Loucy (cell line): ENCODE measurements around the gene COLGALT1.

Experiments
- H2AFZ ChIP-seq: fragments of 200-600 bp; sonication (generic); 2 replicates; pipeline ENCODE4 v1.6.0; 2016; ENCODE audit warnings: antibody characterized with exemption, mild to moderate bottlenecking, low read length, moderate library complexity
- H3F3A ChIP-seq: fragments of 200-600 bp; 2 replicates; pipeline ENCODE4 v1.6.0; 2016; ENCODE audit warnings: antibody characterized with exemption, low read depth, mild to moderate bottlenecking
- H3K27me3 ChIP-seq: fragments of 200-600 bp; sonication (generic); 2 replicates; pipeline ENCODE4 v1.6.1; 2014; ENCODE audit warnings: low read length, mild to moderate bottlenecking; ENCODE audit not compliant: insufficient read depth, poor library complexity, severe bottlenecking
- H3K36me3 ChIP-seq: fragments of 200-600 bp; sonication (generic); 2 replicates; pipeline ENCODE4 v1.6.1; 2016; ENCODE audit warnings: low read length; ENCODE audit not compliant: insufficient read depth
- H3K4me1 ChIP-seq: fragments of 200-600 bp; sonication (generic); 2 replicates; pipeline ENCODE4 v1.5.1; 2014; ENCODE audit warnings: low read length, mild to moderate bottlenecking; ENCODE audit not compliant: insufficient read depth, poor library complexity, severe bottlenecking
- H3K4me2 ChIP-seq: fragments of 200-600 bp; sonication (generic); 2 replicates; pipeline ENCODE4 v1.6.0; 2014; ENCODE audit warnings: antibody characterized with exemption, low read length, low read depth, mild to moderate bottlenecking; ENCODE audit not compliant: poor library complexity, severe bottlenecking
- H3K4me3 ChIP-seq: fragments of 200-600 bp; sonication (generic); 2 replicates; pipeline ENCODE4 v1.5.1; 2014; ENCODE audit warnings: low read length, mild to moderate bottlenecking, mixed read lengths; ENCODE audit not compliant: poor library complexity, severe bottlenecking
- H3K79me2 ChIP-seq: fragments of 200-600 bp; sonication (generic); 2 replicates; pipeline ENCODE4 v1.6.1; 2014; ENCODE audit warnings: low read length; ENCODE audit not compliant: insufficient read depth
- H3K9ac ChIP-seq: fragments of 200-600 bp; sonication (generic); 2 replicates; pipeline ENCODE4 v1.6.0; 2014; ENCODE audit warnings: mild to moderate bottlenecking, low read depth, low read length, moderate library complexity; ENCODE audit not compliant: poor library complexity, severe bottlenecking
- H3K9me2 ChIP-seq: fragments of 200-600 bp; sonication (generic); replicated peaks from 2 replicates; pipeline ENCODE4 v1.6.1; 2016; ENCODE audit warnings: low read depth, low read length, mixed read lengths
- H3K9me3 ChIP-seq: fragments of 200-600 bp; sonication (generic); 2 replicates; pipeline ENCODE4 v1.6.1; 2014; ENCODE audit warnings: mild to moderate bottlenecking, antibody characterized with exemption, low read length, low read depth; ENCODE audit not compliant: insufficient read depth
- H4K20me1 ChIP-seq: fragments of 200-600 bp; sonication (generic); 2 replicates; pipeline ENCODE4 v1.6.0; 2014; ENCODE audit warnings: antibody characterized with exemption, low read length, mild to moderate bottlenecking; ENCODE audit not compliant: insufficient read depth, poor library complexity, severe bottlenecking
- EZH2phosphoT487 ChIP-seq: fragments of 200-600 bp; IDR thresholded peaks from 2 replicates; pipeline ENCODE4 v1.6.1; 2018; ENCODE audit warnings: antibody characterized with exemption, mild to moderate bottlenecking, moderate library complexity, borderline replicate concordance
- TF ChIP-seq, protein P1 (sequence below): fragments of 200-600 bp; sonication (generic); conservative IDR thresholded peaks from 2 replicates; pipeline ENCODE4 v1.5.1; 2014; ENCODE audit warnings: mild to moderate bottlenecking, antibody characterized with exemption, low read length

Gene COLGALT1

DNA sequence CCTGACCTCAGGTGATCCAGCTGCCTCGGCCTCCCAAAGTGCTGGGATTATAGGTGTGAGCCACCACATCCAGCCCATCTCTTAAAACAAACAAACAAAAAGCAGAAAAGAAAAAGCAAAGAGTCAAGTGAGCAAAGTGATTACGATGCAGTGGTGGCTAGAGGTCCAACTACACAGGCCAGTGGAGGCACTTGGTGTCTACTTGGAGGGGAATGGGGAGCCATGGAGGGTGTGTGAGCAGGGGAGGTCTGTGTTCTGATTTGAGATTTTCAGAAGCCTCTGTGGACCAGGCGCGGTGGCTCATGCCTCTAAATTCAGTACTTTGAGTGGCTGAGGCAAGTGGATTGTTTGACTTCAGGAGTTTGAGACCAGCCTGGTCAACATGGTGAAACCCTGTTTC, 6.6 kb downstream of the COLGALT1 start:
- Histone ChIP-seq H3K4me3 (no peak overlapping the region), H3K79me2 (peaks cover 27% of the 10 kb centered on the region), H3F3A (no peaks in the 10 kb centered on the region), H3K4me2 (no peak overlapping the region), H3K4me1 (peaks cover 5% of the 10 kb centered on the region), H3K27me3 (no peaks in the 10 kb centered on the region), H4K20me1 (peaks cover 3% of the 10 kb centered on the region), H3K9me3 (no peaks in the 10 kb centered on the region), H3K9me2 (no peaks in the 10 kb centered on the region), H3K9ac (no peak overlapping the region), H2AFZ (no peak overlapping the region), H3K36me3 (peaks cover 31% of the 10 kb centered on the region; the same call in 1 of the 2 replicates)
- no peak for TF ChIP-seq EZH2phosphoT487
- TF ChIP-seq, protein P1, sequence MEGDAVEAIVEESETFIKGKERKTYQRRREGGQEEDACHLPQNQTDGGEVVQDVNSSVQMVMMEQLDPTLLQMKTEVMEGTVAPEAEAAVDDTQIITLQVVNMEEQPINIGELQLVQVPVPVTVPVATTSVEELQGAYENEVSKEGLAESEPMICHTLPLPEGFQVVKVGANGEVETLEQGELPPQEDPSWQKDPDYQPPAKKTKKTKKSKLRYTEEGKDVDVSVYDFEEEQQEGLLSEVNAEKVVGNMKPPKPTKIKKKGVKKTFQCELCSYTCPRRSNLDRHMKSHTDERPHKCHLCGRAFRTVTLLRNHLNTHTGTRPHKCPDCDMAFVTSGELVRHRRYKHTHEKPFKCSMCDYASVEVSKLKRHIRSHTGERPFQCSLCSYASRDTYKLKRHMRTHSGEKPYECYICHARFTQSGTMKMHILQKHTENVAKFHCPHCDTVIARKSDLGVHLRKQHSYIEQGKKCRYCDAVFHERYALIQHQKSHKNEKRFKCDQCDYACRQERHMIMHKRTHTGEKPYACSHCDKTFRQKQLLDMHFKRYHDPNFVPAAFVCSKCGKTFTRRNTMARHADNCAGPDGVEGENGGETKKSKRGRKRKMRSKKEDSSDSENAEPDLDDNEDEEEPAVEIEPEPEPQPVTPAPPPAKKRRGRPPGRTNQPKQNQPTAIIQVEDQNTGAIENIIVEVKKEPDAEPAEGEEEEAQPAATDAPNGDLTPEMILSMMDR = no peak

DNA sequence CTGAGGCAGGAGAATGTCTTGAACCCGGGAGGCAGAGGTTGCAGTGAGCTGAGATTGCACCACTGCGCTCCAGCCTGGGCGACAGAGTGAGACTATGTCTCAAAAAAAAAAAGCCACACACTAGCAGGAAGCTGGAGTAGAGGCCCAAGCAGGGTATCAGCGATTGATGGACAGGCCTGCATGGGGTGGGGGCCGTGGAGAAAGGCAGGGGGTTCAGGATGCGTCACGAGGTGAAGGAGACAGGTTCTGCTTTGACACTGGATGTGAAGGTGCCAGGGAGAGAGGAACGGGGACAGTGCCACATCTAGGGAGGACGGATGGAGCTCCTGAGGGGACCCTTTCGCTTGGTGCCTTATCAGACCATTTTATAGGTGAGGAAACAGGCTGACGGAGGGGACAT, 7.1 kb downstream of the COLGALT1 start:
- H2AFZ ChIP-seq = no peak overlapping the region

DNA sequence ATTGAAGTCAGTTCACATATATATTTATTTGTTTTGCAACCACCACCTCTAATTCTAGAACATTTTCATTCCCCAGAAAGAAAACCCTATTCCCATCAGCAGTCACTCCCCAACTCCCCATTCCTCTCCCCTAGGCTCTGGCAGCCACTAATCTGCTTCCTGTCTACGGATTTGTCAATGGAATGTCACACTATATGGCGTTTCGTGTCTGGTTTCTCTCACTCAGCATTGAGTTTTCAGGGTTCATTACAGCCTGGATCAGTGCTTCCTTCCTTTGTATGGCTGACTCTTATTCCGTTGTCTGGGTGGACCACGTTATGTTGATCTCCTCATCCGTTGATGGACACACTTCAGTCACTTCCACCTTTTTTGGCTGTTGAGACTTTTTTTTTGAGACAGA, 9.3 kb downstream of the COLGALT1 start:
- H4K20me1 ChIP-seq = no peaks in the 10 kb centered on the region
- peaks cover 7% of the 10 kb centered on the region; the same call in 1 of the 2 replicates for H3K79me2 ChIP-seq
- H3K4me3 ChIP-seq = no peak overlapping the region
- no peak for TF ChIP-seq EZH2phosphoT487
- TF ChIP-seq, protein P1 = no peak
- no peak overlapping the region for H2AFZ ChIP-seq
- no peaks in the 10 kb centered on the region for H3K27me3 ChIP-seq
- no peaks in the 10 kb centered on the region for H3K9me2 ChIP-seq
- H3K36me3 ChIP-seq = peaks cover 50% of the 10 kb centered on the region; the same call in 1 of the 2 replicates
- no peaks in the 10 kb centered on the region for H3K4me1 ChIP-seq
- no peaks in the 10 kb centered on the region for H3F3A ChIP-seq
- no peak overlapping the region for H3K9ac ChIP-seq
- H3K4me2 ChIP-seq = no peak overlapping the region
- no peaks in the 10 kb centered on the region for H3K9me3 ChIP-seq

More for the DNA sequence above, 7.1 kb downstream of the COLGALT1 start:
- no peak overlapping the region for H3K4me2 ChIP-seq
- H3K27me3 ChIP-seq = no peaks in the 10 kb centered on the region
- H3K9me3 ChIP-seq = no peaks in the 10 kb centered on the region
- no peaks in the 10 kb centered on the region for H3F3A ChIP-seq
- H3K9me2 ChIP-seq = no peaks in the 10 kb centered on the region
- H3K36me3 ChIP-seq = peaks cover 36% of the 10 kb centered on the region; the same call in 1 of the 2 replicates
- peaks cover 23% of the 10 kb centered on the region for H3K79me2 ChIP-seq
- TF ChIP-seq, protein P1 = no peak
- no peak for TF ChIP-seq EZH2phosphoT487
- no peak overlapping the region for H3K9ac ChIP-seq
- H3K4me1 ChIP-seq = peaks cover under 1% of the 10 kb centered on the region
- no peak overlapping the region for H3K4me3 ChIP-seq
- H4K20me1 ChIP-seq = peaks cover 3% of the 10 kb centered on the region
